Uterus (tissue), 2 donors: ENCODE measurements around the gene LMCD1.

ENCODE experiments used
- CTCF ChIP-seq, 4 experiments: fragments of 200-600 bp in 2 of 4; fragments of 450-650 bp in 2 of 4; sonication (generic) in 2 of 4; IDR thresholded peaks; one replicate each; pipeline ENCODE4 v1.5.1; 2016 to 2019; ENCODE audit warnings: antibody characterized with exemption in 4 of 4, mild to moderate bottlenecking in 2 of 4, moderate library complexity in 1 of 4
- POLR2A ChIP-seq, 2 donors: fragments of 450-650 bp; IDR thresholded peaks; one replicate each; pipeline ENCODE4 v1.6.1; 2016; ENCODE audit warnings: antibody characterized with exemption in 2 of 2, mild to moderate bottlenecking in 1 of 2, moderate library complexity in 1 of 2

- TF ChIP-seq CTCF (IDR thresholded peaks at IDR 0.05) (no peak), POLR2A (IDR thresholded peaks at IDR 0.05) (no peak)
Measured at GRCh38 chr3:8563597-8563996, 62.0 kb downstream of the LMCD1 start.
